GM20000 (cell line): ENCODE results near the gene TERT.
"Not testable (repeated sequence)": the region's sequence is repeated elsewhere in the genome, so short reads cannot be mapped to it uniquely, and the experiment has no call there.

ENCODE experiments used
- DNase-seq: peaks from one replicate; pipeline ENCODE4 v3.0.0; 2012; ENCODE audit warnings: low spot score
- TF ChIP-seq, protein P1 (sequence below): IDR thresholded peaks from 2 replicates; pipeline ENCODE4 v1.5.1; 2012; ENCODE audit warnings: mild to moderate bottlenecking, control low read depth; ENCODE audit errors: extremely low read depth, missing control alignments

TERT gene

DNA sequence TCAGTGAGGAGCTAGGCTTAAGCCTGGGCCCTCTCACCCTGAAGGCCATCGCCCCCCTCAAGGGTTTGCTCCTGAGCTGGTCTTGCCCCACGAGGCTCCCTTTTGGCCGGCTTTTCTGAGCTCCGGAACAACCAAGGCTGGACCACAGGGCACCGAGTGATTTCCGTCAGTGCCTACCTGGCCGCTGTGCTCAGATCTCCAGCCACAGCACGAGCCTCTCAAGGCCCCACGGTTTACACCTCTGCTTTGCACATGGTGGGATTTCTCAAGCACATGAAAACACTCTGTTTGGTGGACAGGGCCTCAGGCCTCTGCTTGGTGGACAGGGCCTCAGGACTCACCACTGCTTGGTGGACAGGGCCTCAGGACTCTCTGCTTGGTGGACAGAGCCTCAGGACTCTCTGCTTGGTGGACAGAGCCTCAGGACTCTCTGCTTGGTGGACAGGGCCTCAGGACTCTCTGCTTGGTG, 34.3 kb upstream of the TERT start:
- no peak for DNase-seq
- TF ChIP-seq, protein P1, sequence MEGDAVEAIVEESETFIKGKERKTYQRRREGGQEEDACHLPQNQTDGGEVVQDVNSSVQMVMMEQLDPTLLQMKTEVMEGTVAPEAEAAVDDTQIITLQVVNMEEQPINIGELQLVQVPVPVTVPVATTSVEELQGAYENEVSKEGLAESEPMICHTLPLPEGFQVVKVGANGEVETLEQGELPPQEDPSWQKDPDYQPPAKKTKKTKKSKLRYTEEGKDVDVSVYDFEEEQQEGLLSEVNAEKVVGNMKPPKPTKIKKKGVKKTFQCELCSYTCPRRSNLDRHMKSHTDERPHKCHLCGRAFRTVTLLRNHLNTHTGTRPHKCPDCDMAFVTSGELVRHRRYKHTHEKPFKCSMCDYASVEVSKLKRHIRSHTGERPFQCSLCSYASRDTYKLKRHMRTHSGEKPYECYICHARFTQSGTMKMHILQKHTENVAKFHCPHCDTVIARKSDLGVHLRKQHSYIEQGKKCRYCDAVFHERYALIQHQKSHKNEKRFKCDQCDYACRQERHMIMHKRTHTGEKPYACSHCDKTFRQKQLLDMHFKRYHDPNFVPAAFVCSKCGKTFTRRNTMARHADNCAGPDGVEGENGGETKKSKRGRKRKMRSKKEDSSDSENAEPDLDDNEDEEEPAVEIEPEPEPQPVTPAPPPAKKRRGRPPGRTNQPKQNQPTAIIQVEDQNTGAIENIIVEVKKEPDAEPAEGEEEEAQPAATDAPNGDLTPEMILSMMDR, result no peak

DNA sequence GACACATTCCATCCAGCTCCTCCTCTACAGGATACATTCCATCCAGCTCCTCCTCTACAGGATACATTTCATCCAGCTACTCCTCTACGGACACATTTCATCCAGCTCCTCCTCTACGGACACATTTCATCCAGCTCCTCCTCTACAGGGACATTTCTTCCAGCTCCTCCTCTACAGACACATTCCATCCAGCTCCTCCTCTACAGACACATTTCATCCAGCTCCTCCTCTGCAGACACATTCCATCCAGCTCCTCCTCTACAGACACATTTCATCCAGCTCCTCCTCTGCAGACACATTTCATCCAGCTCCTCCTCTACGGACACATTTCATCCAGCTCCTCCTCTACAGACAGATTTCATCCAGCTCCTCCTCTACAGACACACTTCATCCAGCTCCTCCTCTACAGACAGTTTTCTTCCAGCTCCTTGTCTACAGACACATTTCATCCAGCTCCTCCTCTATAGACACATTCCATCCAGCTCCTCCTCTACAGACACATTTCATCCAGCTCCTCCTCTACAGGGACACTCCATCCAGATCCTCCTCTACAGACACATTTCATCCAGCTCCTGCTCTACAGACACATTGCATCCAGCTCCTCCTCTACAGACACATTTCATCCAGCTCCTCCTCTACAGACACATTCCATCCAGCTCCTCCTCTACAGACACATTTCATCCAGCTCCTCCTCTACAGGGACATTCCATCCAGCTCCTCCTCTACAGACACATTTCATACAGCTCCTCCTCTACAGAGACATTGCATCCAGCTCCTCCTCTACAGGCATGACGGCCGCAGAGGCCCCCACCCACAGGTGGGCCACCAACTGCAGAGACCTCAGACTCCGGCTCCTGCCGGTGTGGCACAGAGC, 33.6 kb upstream of the TERT start:
- not testable (repeated sequence) for DNase-seq

DNA sequence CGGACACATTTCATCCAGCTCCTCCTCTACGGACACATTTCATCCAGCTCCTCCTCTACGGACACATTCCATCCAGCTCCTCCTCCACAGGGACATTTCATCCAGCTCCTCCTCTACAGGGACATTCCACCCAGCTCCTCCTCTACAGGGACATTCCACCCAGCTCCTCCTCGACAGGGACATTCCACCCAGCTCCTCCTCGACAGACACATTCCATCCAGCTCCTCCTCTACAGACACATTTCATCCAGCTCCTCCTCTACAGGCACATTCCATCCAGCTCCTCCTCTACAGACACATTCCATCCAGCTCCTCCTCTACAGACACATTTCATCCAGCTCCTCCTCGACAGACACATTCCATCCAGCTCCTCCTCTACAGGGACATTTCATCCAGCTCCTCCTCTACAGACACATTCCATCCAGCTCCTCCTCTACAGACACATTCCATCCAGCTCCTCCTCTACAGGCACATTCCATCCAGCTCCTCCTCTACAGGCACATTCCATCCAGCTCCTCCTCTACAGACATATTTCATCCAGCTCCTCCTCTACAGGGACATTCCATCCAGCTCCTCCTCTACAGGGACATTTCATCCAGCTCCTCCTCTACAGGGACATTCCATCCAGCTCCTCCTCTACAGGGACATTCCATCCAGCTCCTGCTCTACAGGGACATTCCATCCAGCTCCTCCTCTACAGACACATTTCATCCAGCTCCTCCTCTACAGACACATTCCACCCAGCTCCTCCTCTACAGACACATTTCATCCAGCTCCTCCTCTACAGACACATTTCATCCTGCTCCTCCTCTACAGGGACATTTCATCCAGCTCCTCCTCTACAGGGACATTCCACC, 32.3 kb upstream of the TERT start:
- DNase-seq, result not testable (repeated sequence)

DNA sequence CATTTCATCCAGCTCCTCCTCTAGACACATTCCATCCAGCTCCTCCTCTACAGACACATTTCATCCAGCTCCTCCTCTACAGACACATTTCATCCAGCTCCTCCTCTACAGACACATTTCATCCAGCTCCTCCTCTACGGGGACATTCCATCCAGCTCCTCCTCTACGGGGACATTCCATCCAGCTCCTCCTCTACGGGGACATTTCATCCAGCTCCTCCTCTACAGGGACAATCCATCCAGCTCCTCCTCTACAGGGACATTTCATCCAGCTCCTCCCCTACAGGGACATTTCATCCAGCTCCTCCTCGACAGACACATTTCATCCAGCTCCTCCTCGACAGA, 31.6 kb upstream of the TERT start:
- DNase-seq, result not testable (repeated sequence)

DNA sequence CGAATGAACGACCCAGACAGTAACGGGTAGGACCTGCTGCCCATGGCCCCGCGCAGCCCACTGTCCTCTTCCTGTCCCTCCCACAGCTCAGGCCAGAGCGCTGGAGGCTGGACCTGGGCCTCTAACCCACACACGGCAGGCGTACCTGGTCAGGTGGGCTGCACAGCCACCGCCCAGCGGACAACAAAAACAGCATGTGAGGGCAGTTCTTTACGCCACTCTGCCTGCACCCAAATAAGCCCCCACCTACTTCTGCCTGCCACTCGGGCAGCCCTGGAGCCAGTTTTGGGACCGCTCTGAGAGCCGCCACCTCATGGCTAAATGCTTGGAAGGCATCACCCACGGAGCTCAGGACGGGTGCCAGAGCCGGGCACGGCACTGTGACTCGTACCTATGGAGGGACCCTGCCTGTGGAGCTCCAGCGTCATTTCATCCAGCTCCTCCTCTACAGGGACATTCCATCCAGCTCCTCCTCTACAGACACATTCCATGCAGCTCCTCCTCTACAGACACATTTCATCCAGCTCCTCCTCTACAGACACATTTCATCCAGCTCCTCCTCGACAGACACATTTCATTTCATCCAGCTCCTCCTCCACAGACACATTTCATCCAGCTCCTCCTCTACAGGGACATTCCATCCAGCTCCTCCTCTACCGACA, 31.1 kb upstream of the TERT start:
- DNase-seq, result no peak
- TF ChIP-seq, protein P1, result no peak

DNA sequence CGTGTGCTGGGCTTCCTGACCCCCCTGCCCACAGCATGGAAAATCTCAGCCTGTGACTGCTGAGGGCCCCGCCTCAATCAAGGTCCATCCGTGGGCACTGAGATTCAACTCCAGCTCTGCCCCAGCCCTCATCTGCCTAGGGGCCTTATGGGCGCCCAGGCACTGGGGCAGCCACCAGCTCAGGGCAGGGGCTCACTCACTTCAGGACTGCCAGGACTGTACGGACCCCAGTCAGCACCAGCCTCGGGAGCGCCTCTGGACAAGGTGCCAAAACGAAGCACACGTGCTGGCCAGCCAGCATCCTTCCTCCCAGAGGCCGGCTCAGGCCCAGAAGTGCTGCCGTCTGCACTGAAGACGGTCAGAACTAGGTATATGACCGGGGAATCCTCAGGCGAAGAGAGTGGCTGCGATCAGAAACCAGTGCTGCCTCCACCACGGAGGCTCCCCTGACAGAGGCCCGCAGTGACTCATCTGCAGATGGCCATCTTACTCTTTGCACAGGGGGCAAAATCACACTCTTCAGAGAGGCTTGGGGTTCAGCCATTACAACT, 30.4 kb upstream of the TERT start:
- DNase-seq, result no peak
- TF ChIP-seq, protein P1, result no peak

DNA sequence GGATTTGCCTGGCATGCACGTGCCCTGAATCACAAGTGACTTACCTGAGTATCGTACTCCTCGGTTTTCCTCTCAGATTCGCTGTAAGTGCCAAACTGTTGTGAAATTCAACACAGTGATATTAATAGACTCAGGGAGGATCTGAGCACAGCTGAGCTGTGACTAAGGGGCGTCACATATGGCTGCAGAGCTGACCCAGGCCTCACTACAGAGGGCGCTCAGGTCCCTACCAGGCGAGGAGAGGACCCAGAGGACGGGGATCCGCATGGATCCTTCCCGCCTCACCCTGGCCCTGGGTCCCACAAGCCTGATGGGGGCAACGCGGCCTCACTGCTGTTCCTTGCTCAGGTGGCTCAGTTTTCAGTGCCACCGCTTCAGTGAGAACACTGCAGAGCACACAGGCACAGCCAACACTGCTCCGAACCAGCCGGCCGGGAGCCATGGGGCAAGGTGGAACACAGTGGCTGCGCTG, 29.9 kb upstream of the TERT start:
- TF ChIP-seq, protein P1, result no peak
- no peak for DNase-seq

DNA sequence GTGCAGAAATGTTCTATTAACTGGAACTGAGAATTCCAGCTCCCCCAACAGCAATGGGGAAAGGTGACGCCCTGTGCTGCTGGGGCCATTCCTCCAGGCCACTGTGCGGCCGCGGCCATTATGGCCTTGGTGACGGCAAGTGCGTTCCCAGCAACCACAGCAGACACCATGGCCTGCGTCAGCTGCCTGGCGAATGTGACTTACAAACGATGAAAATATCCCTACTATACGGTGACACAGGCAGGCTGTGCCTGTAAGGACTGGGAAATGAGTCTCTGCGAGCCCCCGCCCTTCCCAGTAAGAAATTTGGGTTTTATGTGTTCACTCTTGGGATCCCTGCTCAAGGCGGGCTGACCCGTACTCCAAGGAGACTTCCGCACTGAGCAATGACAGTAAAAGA, 29.4 kb upstream of the TERT start:
- TF ChIP-seq, protein P1, result no peak
- DNase-seq, result no peak
